IPS-11a (cell line): Measurements from ENCODE around the gene ITPKC.
A peak's percentile ranks its signal among the peaks of the same experiment; 100 is the strongest.
"Not testable (repeated sequence)": the region's sequence is repeated elsewhere in the genome, so short reads cannot be mapped to it uniquely, and the experiment has no call there.

Source experiments
- H3K4me3 ChIP-seq: one replicate; pipeline ENCODE4 v1.5.1; 2013; ENCODE audit warnings: low read depth, low read length, control low read depth

ITPKC gene

GRCh38 chr19:40714441-40715299 is 2.2 kb upstream of the ITPKC start:
- peak overlapping the region; percentile 74 for H3K4me3 ChIP-seq

DNA sequence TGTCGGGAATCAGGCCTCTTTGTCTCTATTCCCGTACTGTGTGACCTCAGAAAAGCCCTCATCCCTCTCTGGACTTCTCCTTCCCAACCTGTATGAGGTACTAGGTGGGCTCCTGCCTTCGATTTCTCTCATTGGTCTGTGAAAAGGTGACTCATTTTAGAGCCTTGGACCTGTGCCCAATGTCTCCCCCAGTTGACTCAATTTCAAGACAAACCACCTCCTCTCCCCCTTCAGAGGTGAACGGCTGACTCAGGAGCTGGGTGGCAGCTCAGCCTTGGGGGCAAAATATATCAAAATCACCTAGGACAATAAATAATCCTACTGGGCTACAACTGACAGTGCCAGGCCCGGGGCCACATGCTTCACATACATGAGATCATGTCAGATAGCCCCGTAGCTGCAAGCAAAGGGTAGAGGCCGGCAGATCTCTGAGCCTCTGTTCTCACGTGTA is 856 bp upstream of the ITPKC start:
- peak overlapping the region; percentile 74 for H3K4me3 ChIP-seq

- H3K4me3 ChIP-seq = peak overlapping the region; percentile 74
Measured at GRCh38 chr19:40717325-40717879, 490 bp downstream of the ITPKC start.

GRCh38 chr19:40717880-40718773 is 1.2 kb downstream of the ITPKC start:
- H3K4me3 ChIP-seq = peak overlapping the region; percentile 74

DNA sequence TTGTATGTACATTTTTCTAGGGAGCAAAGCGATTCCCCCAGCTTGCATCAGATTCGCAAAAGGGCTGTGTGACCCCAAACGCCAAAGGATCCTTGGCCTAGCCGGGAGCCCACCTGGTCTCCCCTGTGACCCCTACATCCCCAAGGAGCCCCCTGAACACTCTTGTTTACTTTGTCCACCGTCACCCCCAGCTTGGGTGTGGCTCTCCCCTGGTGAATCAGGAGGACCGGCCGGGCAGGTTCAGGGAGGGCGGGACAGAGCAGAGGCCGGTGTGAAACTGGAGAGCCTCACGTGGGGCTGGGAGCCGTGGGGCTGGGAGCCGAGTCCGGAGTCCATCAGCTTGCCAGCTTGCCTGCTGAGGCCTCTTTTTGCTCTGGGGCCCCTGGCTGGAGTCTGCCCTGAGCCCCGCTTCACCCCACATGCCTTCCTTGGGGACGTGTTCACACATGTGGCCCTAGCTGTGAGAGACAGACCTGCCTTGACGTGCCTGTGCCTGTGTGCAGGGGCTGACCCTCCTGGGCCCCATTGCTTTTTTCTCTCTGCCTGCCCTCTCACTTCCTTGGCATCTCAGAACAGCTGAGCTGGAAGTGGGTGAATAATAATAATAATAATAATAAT is 2.0 kb downstream of the ITPKC start:
- H3K4me3 ChIP-seq = peak overlapping the region; percentile 74

- H3K4me3 ChIP-seq = no peak overlapping the region
Measured at GRCh38 chr19:40719414-40719894, 2.5 kb downstream of the ITPKC start.

DNA sequence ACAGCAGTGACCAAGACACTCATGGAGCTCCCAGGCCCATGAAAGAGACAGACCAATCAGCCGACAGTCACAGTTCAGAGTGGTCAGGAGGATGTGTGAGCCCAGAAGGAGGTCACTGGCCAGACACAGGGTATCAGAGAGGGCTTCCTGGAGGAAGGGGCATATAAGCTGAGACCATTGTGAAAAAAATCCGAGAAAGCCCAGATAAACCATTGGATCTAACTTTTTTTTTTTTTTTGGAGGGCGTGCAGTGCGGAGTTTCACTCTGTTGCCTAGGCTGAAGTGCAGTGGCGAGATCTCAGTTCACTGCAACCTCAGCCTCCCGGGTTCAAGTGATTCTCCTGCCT is 4.2 kb downstream of the ITPKC start:
- H3K4me3 ChIP-seq = no peak overlapping the region

GRCh38 chr19:40721936-40722661 is 5.2 kb downstream of the ITPKC start:
- H3K4me3 ChIP-seq = no peak overlapping the region

GRCh38 chr19:40723661-40724254 is 6.8 kb downstream of the ITPKC start:
- no peak overlapping the region for H3K4me3 ChIP-seq

DNA sequence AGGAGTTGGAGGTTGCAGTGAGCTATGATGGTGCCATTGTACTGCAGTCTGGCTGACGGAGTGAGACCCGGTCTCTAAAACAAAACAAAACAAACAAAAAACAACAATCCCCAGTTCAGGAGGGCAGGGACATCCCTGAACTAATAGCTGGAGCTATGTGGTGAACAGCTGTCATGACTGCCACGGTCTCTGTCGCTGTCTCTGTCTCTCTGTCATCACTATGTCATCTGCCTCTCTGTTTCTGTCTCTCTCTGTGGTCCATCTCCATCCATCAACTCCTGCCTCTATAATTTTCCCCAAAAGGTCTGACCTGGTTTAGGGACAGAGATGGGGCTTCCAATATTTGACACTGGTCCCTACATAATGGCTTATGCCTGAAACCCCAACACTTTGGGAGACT is 7.4 kb downstream of the ITPKC start:
- H3K4me3 ChIP-seq = no peak overlapping the region

DNA sequence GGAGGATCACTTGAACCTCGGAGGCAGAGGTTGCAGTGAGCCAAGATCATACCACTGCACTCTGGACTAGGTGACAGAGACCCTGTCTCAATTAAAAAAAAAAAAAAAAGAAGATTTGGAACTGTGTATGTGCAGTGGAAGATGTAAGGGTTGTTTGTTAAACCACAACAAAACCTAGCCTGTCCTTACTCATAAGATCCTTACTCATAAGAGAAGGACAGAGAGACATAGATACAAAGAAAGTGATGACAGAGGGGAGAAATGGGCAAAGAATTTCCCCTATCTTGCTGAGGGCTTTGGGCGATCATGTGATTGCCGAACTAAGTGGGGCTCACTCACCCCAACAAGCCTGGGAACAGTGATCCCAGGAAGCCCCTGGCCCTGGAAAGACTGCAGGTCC is 7.9 kb downstream of the ITPKC start:
- no peak overlapping the region for H3K4me3 ChIP-seq

DNA sequence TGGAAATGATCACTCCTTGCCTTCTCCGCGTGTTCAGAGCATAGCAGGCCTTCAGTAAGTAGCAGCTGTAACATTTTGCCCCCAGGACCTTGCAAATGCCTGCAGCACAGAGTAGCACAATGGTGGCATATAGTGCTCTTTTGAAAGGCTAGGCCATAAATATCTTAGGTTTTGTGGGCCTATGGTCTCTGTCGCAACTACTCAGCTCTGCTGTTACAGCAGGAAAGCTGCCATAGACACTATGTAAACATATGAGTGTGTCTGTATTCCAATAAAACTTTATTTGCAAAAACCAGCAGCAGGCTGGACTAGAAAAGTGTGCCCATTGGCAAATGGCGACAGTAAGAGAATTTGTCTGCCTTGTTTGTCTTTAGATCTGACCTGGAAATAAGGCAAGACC is 9.4 kb downstream of the ITPKC start:
- no peak overlapping the region for H3K4me3 ChIP-seq

- H3K4me3 ChIP-seq = not testable (repeated sequence)
Measured at GRCh38 chr19:40730065-40730464, 13.2 kb downstream of the ITPKC start.

GRCh38 chr19:40732304-40732703 is 15.4 kb downstream of the ITPKC start:
- H3K4me3 ChIP-seq = not testable (repeated sequence)

DNA sequence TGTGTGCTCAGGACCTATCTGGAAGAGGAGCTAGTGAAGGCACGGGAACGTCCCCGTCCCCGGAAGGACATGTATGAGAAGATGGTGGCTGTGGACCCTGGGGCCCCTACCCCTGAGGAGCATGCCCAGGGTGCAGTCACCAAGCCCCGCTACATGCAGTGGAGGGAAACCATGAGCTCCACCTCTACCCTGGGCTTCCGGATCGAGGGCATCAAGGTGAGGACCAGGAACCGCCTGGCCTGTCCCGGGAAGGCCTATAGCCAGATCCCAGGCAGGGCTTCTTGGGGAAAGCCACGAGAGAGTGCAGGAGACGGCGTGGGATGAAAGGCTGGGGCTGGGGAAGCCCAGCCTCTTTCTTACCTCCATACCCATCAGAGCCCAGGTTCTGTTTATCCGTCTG is 16.2 kb downstream of the ITPKC start:
- no peak overlapping the region for H3K4me3 ChIP-seq

- H3K4me3 ChIP-seq = no peak overlapping the region
Measured at GRCh38 chr19:40735013-40735771, 18.3 kb downstream of the ITPKC start.

- H3K4me3 ChIP-seq = no peak overlapping the region
Measured at GRCh38 chr19:40736661-40737060, 19.7 kb downstream of the ITPKC start.

- H3K4me3 ChIP-seq = no peak overlapping the region
Measured at GRCh38 chr19:40737102-40737644, 20.3 kb downstream of the ITPKC start.
